Measurements from ENCODE around the gene C19orf53.

DNA sequence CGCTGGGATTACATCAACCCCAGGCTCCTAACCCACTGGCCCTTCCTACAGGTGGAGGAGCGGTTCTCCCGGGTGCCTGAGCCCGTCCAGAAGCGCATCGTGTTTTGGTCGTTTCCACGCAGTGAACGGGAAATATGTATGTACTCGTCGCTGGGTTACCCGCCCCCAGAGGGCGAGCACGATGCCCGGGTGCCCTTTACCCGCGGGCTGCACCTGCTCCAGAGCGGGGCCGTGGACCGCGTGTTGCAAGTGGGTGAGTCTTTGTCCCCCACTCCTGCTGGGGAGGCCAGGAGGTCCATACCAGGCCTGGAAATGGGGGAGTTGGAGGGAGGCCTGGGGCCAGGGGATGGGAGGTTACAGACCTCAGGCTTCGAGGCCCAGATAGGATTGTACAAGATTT is 25.4 kb downstream of the C19orf53 start:
- TF ChIP-seq, protein P1, sequence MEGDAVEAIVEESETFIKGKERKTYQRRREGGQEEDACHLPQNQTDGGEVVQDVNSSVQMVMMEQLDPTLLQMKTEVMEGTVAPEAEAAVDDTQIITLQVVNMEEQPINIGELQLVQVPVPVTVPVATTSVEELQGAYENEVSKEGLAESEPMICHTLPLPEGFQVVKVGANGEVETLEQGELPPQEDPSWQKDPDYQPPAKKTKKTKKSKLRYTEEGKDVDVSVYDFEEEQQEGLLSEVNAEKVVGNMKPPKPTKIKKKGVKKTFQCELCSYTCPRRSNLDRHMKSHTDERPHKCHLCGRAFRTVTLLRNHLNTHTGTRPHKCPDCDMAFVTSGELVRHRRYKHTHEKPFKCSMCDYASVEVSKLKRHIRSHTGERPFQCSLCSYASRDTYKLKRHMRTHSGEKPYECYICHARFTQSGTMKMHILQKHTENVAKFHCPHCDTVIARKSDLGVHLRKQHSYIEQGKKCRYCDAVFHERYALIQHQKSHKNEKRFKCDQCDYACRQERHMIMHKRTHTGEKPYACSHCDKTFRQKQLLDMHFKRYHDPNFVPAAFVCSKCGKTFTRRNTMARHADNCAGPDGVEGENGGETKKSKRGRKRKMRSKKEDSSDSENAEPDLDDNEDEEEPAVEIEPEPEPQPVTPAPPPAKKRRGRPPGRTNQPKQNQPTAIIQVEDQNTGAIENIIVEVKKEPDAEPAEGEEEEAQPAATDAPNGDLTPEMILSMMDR (optimal IDR thresholded peaks at IDR 0.05 in 1 of 3, IDR thresholded peaks at IDR 0.05 in 1 of 3, conservative IDR thresholded peaks at IDR 0.05 in 1 of 3; ENCODE audit: extremely low read depth in 1 of 3, insufficient read depth in 2 of 3, low read length in 3 of 3) = no peak
- TF ChIP-seq EZH2 (IDR thresholded peaks at IDR 0.05; ENCODE audit: low read length) = no peak
